GM23248 (cell line): ENCODE measurements around the gene C9orf153. TPM values are rescaled to one million over a fixed set of nuclear protein-coding genes. Genes with fewer than 3 reads are reported as not detected.

Source experiments
- DNase-seq: peaks from one replicate; pipeline ENCODE4 v3.0.0-alpha.2; 2015
- H2AFZ ChIP-seq: fragments of 200-600 bp; sonication (generic); 2 replicates; pipeline ENCODE4 v1.6.1; 2016; ENCODE audit warnings: antibody characterized with exemption
- H3F3A ChIP-seq: fragments of 200-600 bp; sonication (generic); 2 replicates; pipeline ENCODE4 v1.6.1; 2016; ENCODE audit warnings: mild to moderate bottlenecking, antibody characterized with exemption, mixed run types; ENCODE audit not compliant: insufficient read depth
- H3K27ac ChIP-seq: fragments of 200-600 bp; sonication (generic); 2 replicates; pipeline ENCODE4 v1.5.1; 2016; ENCODE audit warnings: mild to moderate bottlenecking
- H3K27me3 ChIP-seq: fragments of 200-600 bp; sonication (generic); replicated peaks from 2 replicates; pipeline ENCODE4 v1.6.1; 2016; ENCODE audit warnings: mild to moderate bottlenecking; ENCODE audit not compliant: insufficient read depth
- H3K36me3 ChIP-seq: fragments of 200-600 bp; sonication (generic); 2 replicates; pipeline ENCODE4 v1.6.1; 2016; ENCODE audit warnings: low read depth, mild to moderate bottlenecking
- H3K4me1 ChIP-seq: fragments of 200-600 bp; sonication (generic); 2 replicates; pipeline ENCODE4 v1.6.1; 2016; ENCODE audit warnings: mild to moderate bottlenecking; ENCODE audit not compliant: insufficient read depth
- H3K4me2 ChIP-seq: fragments of 200-600 bp; sonication (generic); one replicate; pipeline ENCODE4 v1.6.1; 2016; ENCODE audit warnings: mild to moderate bottlenecking; ENCODE audit not compliant: unreplicated experiment
- H3K4me3 ChIP-seq: fragments of 200-600 bp; sonication (generic); 2 replicates; pipeline ENCODE4 v1.5.1; 2016; ENCODE audit warnings: mild to moderate bottlenecking
- H3K79me2 ChIP-seq: fragments of 200-600 bp; sonication (generic); 2 replicates; pipeline ENCODE4 v1.6.1; 2016; ENCODE audit warnings: mild to moderate bottlenecking; ENCODE audit not compliant: insufficient read depth
- H3K9ac ChIP-seq: fragments of 200-600 bp; sonication (generic); 2 replicates; pipeline ENCODE4 v1.6.1; 2016; ENCODE audit warnings: mild to moderate bottlenecking
- H3K9me2 ChIP-seq: fragments of 200-600 bp; sonication (generic); 2 replicates; pipeline ENCODE4 v1.6.1; 2016; ENCODE audit warnings: mixed run types, mild to moderate bottlenecking, moderate library complexity; ENCODE audit not compliant: insufficient read depth
- H3K9me3 ChIP-seq: fragments of 200-600 bp; sonication (generic); one replicate; pipeline ENCODE4 v1.6.1; 2017; ENCODE audit warnings: low read depth
- H4K20me1 ChIP-seq: fragments of 200-600 bp; sonication (generic); 2 replicates; pipeline ENCODE4 v1.6.0; 2016; ENCODE audit not compliant: insufficient read depth
- EZH2 ChIP-seq: fragments of 200-600 bp; sonication (generic); IDR thresholded peaks from 2 replicates; pipeline ENCODE4 v1.6.1; 2018; ENCODE audit warnings: antibody characterized with exemption, mild to moderate bottlenecking; ENCODE audit not compliant: insufficient read depth, poor library complexity, severe bottlenecking
- EZH2phosphoT487 ChIP-seq: fragments of 200-600 bp; sonication (generic); IDR thresholded peaks from 2 replicates; pipeline ENCODE4 v1.6.1; 2018; ENCODE audit warnings: antibody characterized with exemption, moderate library complexity, mild to moderate bottlenecking, low read depth; ENCODE audit not compliant: insufficient read depth
- WGBS, 2 experiments: methylation state at CpG; one replicate each; pipeline ENCODE4 v1.1.6; 2015 to 2017; ENCODE audit warnings: low lambda C conversion rate in 2 of 2, low coverage in 1 of 2; ENCODE audit errors: missing lambda C conversion rate in 2 of 2; 5-methylcytosine and 5-hydroxymethylcytosine counted together
- in situ Hi-C: fragments of 300-500 bp; cut with MboI; formaldehyde crosslinking; loops from 2 replicates; pipeline ENCODE4 v1.15.0; 2020
- polyA plus RNA-seq: library from polyadenylated mRNA; unstranded; fragments of >200 nt; fragmentation: Nextera tagmentation; extraction: Ambion mirVana; gene quantifications from 2 replicates; pipeline ENCODE4 v1.2.1, GENCODE V29; 2016
- total RNA-seq: library from RNA; depleted of rRNA; stranded (reverse); fragments of >200 nt; shearing (Covaris generic); gene quantifications from 2 replicates; pipeline ENCODE4 v1.2.3, GENCODE V29; 2014; rRNA removed

The C9orf153 gene
- total RNA-seq (not detected in 2 replicates), polyA plus RNA-seq (0.21 TPM in 1 of 2 replicates, not detected in the other)

GRCh38 chr9:86259557-86259956 is at the start of gene C9orf153:
TSS of gene C9orf153 (minus strand) at chr9:86259657. CDS start at chr9:86229603, 30,054 bp downstream.
- no peaks in the 10 kb centered on the region for H3K9me2 ChIP-seq
- H3K79me2 ChIP-seq, result no peaks in the 10 kb centered on the region
- H3K27ac ChIP-seq, result no peak within 1 kb of the TSS
- no peaks in the 10 kb centered on the region for H3K4me1 ChIP-seq
- no peak within 1 kb of the TSS for H3K9ac ChIP-seq
- H3K27me3 ChIP-seq, result no peaks in the 10 kb centered on the region
- TF ChIP-seq EZH2phosphoT487, result no peak
- no peak for TF ChIP-seq EZH2
- in situ Hi-C loops, result no loop called here
- H3F3A ChIP-seq, result no peaks in the 10 kb centered on the region
- no peak within 1 kb of the TSS for H3K4me3 ChIP-seq
- H3K4me2 ChIP-seq, result no peak within 1 kb of the TSS
- WGBS, 2 experiments, result 84 to 89% methylated on average over 8 of the region's 8 CpGs
- DNase-seq, result no peak
- no peaks in the 10 kb centered on the region for H3K9me3 ChIP-seq
- H4K20me1 ChIP-seq, result no peaks in the 10 kb centered on the region
- H2AFZ ChIP-seq, result no peak within 1 kb of the TSS
- peaks cover 10% of the 10 kb centered on the region; the same call in 1 of the 2 replicates for H3K36me3 ChIP-seq

- H2AFZ ChIP-seq, result no peak overlapping the region
- no peaks in the 10 kb centered on the region for H3K27me3 ChIP-seq
- no peaks in the 10 kb centered on the region for H3K9me2 ChIP-seq
- H3K9me3 ChIP-seq, result no peaks in the 10 kb centered on the region
- no peak overlapping the region for H3K4me2 ChIP-seq
- H3F3A ChIP-seq, result no peaks in the 10 kb centered on the region
- 90 to 92% methylated on average over 1 of the region's 1 CpG for WGBS, 2 experiments
- DNase-seq, result no peak
- 0 out of 2 replicates have a peak, but pooled peaks cover 8% of the 10 kb centered on the region for H3K79me2 ChIP-seq
- no peak overlapping the region for H3K4me3 ChIP-seq
- H3K9ac ChIP-seq, result no peak overlapping the region
- H4K20me1 ChIP-seq, result no peaks in the 10 kb centered on the region
- no peaks in the 10 kb centered on the region for H3K4me1 ChIP-seq
- peaks cover 73% of the 10 kb centered on the region for H3K36me3 ChIP-seq
- no peak overlapping the region for H3K27ac ChIP-seq
- in situ Hi-C loops, result no loop called here
- TF ChIP-seq EZH2phosphoT487 (no peak), EZH2 (no peak)
Observed at GRCh38 chr9:86308687-86309086, 49.2 kb upstream of the C9orf153 start.

DNA sequence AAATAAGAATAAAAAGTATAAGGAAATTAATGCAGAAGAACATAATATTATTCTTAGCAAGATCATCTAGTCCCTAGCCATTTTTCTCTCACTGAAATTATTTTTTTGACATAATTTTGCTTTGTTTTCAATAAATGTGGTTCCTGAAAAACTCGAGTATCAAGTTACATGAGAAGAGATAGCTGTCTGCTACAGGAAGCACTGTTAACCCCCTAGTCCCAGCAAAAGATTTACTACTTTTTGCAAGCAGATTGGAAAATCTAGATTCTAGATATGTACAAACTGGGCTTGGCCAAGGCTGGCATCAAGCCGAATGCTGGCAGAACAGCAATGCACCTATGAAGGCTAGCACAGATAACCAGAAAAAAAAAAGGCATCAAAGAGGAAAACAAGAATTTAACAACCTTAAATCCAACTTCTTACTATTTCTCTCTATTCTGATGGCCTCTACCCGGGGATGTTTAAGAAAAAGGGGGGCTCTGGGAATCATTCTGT is 44.8 kb upstream of the C9orf153 start:
- no peaks in the 10 kb centered on the region for H3K9me3 ChIP-seq
- H3K79me2 ChIP-seq, result 0 out of 2 replicates have a peak, but pooled peaks cover 8% of the 10 kb centered on the region
- no peak for DNase-seq
- TF ChIP-seq EZH2 (no peak), EZH2phosphoT487 (no peak)
- no peak overlapping the region for H3K4me2 ChIP-seq
- H3K9me2 ChIP-seq, result no peaks in the 10 kb centered on the region
- no peaks in the 10 kb centered on the region for H4K20me1 ChIP-seq
- H3K36me3 ChIP-seq, result peaks cover 96% of the 10 kb centered on the region
- WGBS, 2 experiments, result 65% methylated on average over 3 of the region's 3 CpGs
- H3K9ac ChIP-seq, result no peak overlapping the region
- H3K4me3 ChIP-seq, result no peak overlapping the region
- H2AFZ ChIP-seq, result no peak overlapping the region
- in situ Hi-C loops, result no loop called here
- no peaks in the 10 kb centered on the region for H3K4me1 ChIP-seq
- H3K27ac ChIP-seq, result no peak overlapping the region
- no peaks in the 10 kb centered on the region for H3K27me3 ChIP-seq
- no peaks in the 10 kb centered on the region; the same call in 1 of the 2 replicates for H3F3A ChIP-seq

GRCh38 chr9:86303316-86303975 is 44.0 kb upstream of the C9orf153 start:
- Histone ChIP-seq H3K36me3 (peaks cover 96% of the 10 kb centered on the region), H3K9ac (no peak overlapping the region), H3K9me2 (no peaks in the 10 kb centered on the region), H3F3A (no peaks in the 10 kb centered on the region; the same call in 1 of the 2 replicates), H3K4me1 (no peaks in the 10 kb centered on the region), H3K27me3 (no peaks in the 10 kb centered on the region), H3K79me2 (0 out of 2 replicates have a peak, but pooled peaks cover 8% of the 10 kb centered on the region), H3K27ac (no peak overlapping the region), H3K4me2 (no peak overlapping the region), H4K20me1 (no peaks in the 10 kb centered on the region), H2AFZ (no peak overlapping the region), H3K4me3 (no peak overlapping the region), H3K9me3 (no peaks in the 10 kb centered on the region)
- DNase-seq, result no peak
- TF ChIP-seq EZH2phosphoT487, result no peak
- TF ChIP-seq EZH2, result no peak
- 83% methylated on average over 4 of the region's 4 CpGs for WGBS, 2 experiments
- in situ Hi-C loops, result no loop called here
